Esophagus squamous epithelium (tissue), 4 donors: ENCODE measurements around the gene C1QL2.

Experiments used
- CTCF ChIP-seq, 6 experiments: fragments of 450-650 bp in 4 of 6; fragments of 200-600 bp in 2 of 6; sonication (generic) in 2 of 6; IDR thresholded peaks; one replicate each; pipeline ENCODE4 v1.5.1; 2016 to 2019; ENCODE audit warnings: antibody characterized with exemption in 6 of 6, mild to moderate bottlenecking in 4 of 6, moderate library complexity in 4 of 6
- POLR2A ChIP-seq, 4 donors: fragments of 450-650 bp; IDR thresholded peaks; one replicate each; pipeline ENCODE4 v1.6.1; 2017; ENCODE audit warnings: antibody characterized with exemption in 4 of 4, mild to moderate bottlenecking in 4 of 4, moderate library complexity in 3 of 4

GRCh38 chr2:119126650-119127049 is 31.9 kb downstream of the C1QL2 start:
- peak in 3 of 6 experiments; percentile 17 to 33 (median 30) for TF ChIP-seq CTCF (IDR thresholded peaks at IDR 0.05)
- no peak for TF ChIP-seq POLR2A (IDR thresholded peaks at IDR 0.05)
